Osteoblast (primary cell): ENCODE measurements around the gene ASB3. TPM values are rescaled to one million over a fixed set of nuclear protein-coding genes. Genes with fewer than 3 reads are reported as not detected.
A peak's percentile ranks its signal among the peaks of the same experiment; 100 is the strongest.

ENCODE experiments used
- DNase-seq: peaks from one replicate; pipeline ENCODE4 v3.0.0; 2011; ENCODE audit warnings: low spot score, mixed read lengths; ENCODE audit not compliant: insufficient read length; ENCODE audit errors: missing footprints
- H2AFZ ChIP-seq: 2 replicates; pipeline ENCODE4 v1.6.0; 2011; ENCODE audit warnings: mild to moderate bottlenecking, low read length
- H3K27ac ChIP-seq: 2 replicates; pipeline ENCODE4 v1.5.1; 2011; ENCODE audit warnings: mild to moderate bottlenecking, low read depth, low read length, moderate library complexity
- H3K27me3 ChIP-seq: 2 replicates; pipeline ENCODE4 v1.6.0; 2012; ENCODE audit warnings: mild to moderate bottlenecking, control low read depth, inconsistent platforms, low read length, moderate library complexity; ENCODE audit not compliant: insufficient read depth
- H3K36me3 ChIP-seq: 2 replicates; pipeline ENCODE4 v1.5.1; 2011; ENCODE audit warnings: mild to moderate bottlenecking, low read length, control low read depth, moderate library complexity; ENCODE audit not compliant: insufficient read depth
- H3K4me1 ChIP-seq: 2 replicates; pipeline ENCODE4 v1.5.1; 2011; ENCODE audit warnings: mild to moderate bottlenecking, low read length, control low read depth, moderate library complexity; ENCODE audit not compliant: insufficient read depth
- H3K4me2 ChIP-seq: 2 replicates; pipeline ENCODE4 v1.6.0; 2011; ENCODE audit warnings: mild to moderate bottlenecking, low read length; ENCODE audit not compliant: insufficient read depth
- H3K4me3 ChIP-seq: fragments of 200-600 bp; sonication (generic); 3 replicates; pipeline ENCODE4 v1.5.1; 2012; ENCODE audit warnings: mild to moderate bottlenecking, low read length, inconsistent platforms; ENCODE audit not compliant: insufficient read depth
- H3K79me2 ChIP-seq: 2 replicates; pipeline ENCODE4 v1.6.0; 2012; ENCODE audit warnings: mild to moderate bottlenecking, low read length, control low read depth, inconsistent platforms; ENCODE audit not compliant: insufficient read depth
- H3K9me3 ChIP-seq: 2 replicates; pipeline ENCODE4 v1.5.1; 2011; ENCODE audit warnings: low read depth, low read length, control low read depth
- H4K20me1 ChIP-seq: 2 replicates; pipeline ENCODE4 v1.6.0; 2012; ENCODE audit warnings: mild to moderate bottlenecking, low read length, control low read depth; ENCODE audit not compliant: insufficient read depth
- CTCF ChIP-seq: IDR thresholded peaks from 2 replicates; pipeline ENCODE4 v1.5.1; 2011; ENCODE audit warnings: mild to moderate bottlenecking, low read depth, low read length, moderate library complexity; ENCODE audit errors: extremely low read depth
- total RNA-seq: library from RNA; depleted of rRNA; stranded (reverse); fragments of >200 nt; gene quantifications from 2 replicates; pipeline ENCODE4 v1.2.3, GENCODE V29; 2012

The ASB3 gene
- total RNA-seq, 1 donor, result 21.4 TPM

DNA sequence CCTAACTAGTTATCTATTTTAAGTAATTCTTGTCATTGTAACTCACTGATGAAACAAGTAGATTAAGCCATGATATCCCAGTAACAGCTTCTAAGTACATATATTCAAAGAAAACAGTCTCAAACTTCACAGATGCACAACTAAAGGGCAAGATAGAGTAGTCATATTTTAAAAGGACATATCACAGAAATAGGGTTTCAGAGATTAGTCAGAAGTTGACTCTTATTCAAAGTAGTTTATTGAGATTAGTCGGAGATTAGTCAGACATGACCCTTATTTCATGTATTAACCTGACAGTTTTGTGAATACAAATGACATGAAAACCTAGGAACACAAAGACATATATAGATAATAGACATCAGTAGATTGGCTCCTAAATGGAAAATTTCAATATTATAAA is 35.0 kb downstream of the ASB3 start:
- DNase-seq, result peak; percentile 63
- no peaks in the 10 kb centered on the region for H4K20me1 ChIP-seq
- no peak for TF ChIP-seq CTCF
- no peak overlapping the region for H3K4me3 ChIP-seq
- H3K79me2 ChIP-seq, result no peaks in the 10 kb centered on the region
- peaks cover 12% of the 10 kb centered on the region for H3K4me1 ChIP-seq
- H3K4me2 ChIP-seq, result peak overlapping the region; percentile 40
- peaks cover 4% of the 10 kb centered on the region for H3K36me3 ChIP-seq
- H2AFZ ChIP-seq, result no peak overlapping the region
- no peaks in the 10 kb centered on the region for H3K9me3 ChIP-seq
- H3K27ac ChIP-seq, result no peak overlapping the region
- H3K27me3 ChIP-seq, result no peaks in the 10 kb centered on the region

- Histone ChIP-seq H3K4me1 (peaks cover 12% of the 10 kb centered on the region), H3K4me2 (no peak overlapping the region), H3K36me3 (no peaks in the 10 kb centered on the region), H3K27ac (no peak overlapping the region), H3K27me3 (no peaks in the 10 kb centered on the region), H3K4me3 (no peak overlapping the region), H4K20me1 (no peaks in the 10 kb centered on the region), H3K9me3 (no peaks in the 10 kb centered on the region), H3K79me2 (no peaks in the 10 kb centered on the region), H2AFZ (no peak overlapping the region)
- DNase-seq, result no peak
- no peak for TF ChIP-seq CTCF
Measured at GRCh38 chr2:53750041-53750768, 36.5 kb downstream of the ASB3 start.

DNA sequence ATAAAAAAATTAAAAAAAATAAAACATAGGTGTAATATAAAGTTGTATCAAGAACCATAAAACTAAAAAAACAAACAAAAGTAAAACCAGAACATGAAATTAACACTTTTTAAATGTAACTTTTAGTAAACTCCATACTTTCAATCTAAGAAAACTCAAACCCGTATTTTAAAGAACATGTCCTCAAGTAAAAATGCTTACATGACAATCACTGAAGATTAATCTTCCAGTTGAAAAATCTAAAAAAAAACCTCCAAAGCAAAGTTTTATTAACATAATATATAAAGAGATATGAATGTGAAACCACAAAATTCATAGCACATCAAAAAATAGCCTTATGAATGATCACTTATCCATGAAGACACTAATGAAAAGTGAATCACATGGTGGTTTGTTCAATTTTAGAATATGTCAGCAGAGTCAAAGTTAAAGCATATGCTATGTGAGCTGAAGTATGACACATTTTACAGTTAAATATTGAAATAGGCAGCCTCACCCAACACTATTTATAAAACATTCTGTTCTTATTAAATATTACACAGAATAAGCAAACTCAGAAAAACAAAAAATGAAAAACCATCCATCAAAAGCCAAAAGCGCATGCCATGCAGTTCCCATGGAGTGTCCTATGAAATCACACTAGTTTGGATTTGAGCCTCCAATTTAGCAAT is 42.2 kb downstream of the ASB3 start:
- no peaks in the 10 kb centered on the region for H3K4me1 ChIP-seq
- no peak for TF ChIP-seq CTCF
- no peak overlapping the region for H3K4me3 ChIP-seq
- no peaks in the 10 kb centered on the region for H3K9me3 ChIP-seq
- H3K27me3 ChIP-seq, result no peaks in the 10 kb centered on the region
- no peaks in the 10 kb centered on the region for H3K36me3 ChIP-seq
- H2AFZ ChIP-seq, result no peak overlapping the region
- no peak overlapping the region for H3K27ac ChIP-seq
- DNase-seq, result peak; percentile 41
- no peak overlapping the region for H3K4me2 ChIP-seq
- no peaks in the 10 kb centered on the region for H4K20me1 ChIP-seq
- H3K79me2 ChIP-seq, result no peaks in the 10 kb centered on the region

DNA sequence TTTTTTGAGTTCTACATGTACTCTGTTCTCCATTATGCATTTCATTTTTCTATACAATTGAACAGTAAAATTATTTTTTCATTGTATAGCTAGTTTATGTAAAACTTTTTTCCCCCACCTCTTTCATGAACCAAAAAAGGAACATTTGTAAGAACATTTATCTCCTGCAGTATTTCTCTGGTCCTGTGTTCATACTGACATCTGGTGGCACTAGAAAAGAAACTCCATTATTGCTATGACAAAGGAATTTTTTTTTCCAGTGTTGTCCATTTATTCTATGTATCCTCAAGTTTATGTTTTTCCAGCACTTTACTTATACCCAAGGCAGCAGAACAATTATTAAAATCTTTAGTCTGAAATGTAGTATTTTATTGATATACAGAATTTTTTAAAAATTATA is 46.6 kb downstream of the ASB3 start:
- Histone ChIP-seq H4K20me1 (no peaks in the 10 kb centered on the region), H2AFZ (no peak overlapping the region), H3K27me3 (no peaks in the 10 kb centered on the region), H3K4me3 (no peak overlapping the region), H3K4me2 (no peak overlapping the region), H3K36me3 (no peaks in the 10 kb centered on the region), H3K79me2 (no peaks in the 10 kb centered on the region), H3K9me3 (no peaks in the 10 kb centered on the region), H3K27ac (no peak overlapping the region), H3K4me1 (no peaks in the 10 kb centered on the region)
- peak; percentile 65 for TF ChIP-seq CTCF
- peak; percentile 8 for DNase-seq
